H9 (cell line): ENCODE measurements around the gene RAB40B. TPM values are rescaled to one million over a fixed set of nuclear protein-coding genes. Genes with fewer than 3 reads are reported as not detected.

Experiments
- DNase-seq: peaks from one replicate; pipeline ENCODE4 v3.0.0-alpha.2; 2017
- H2AFZ ChIP-seq: one replicate; pipeline ENCODE4 v1.6.1; 2013; ENCODE audit warnings: mild to moderate bottlenecking, low read length, control low read depth, moderate library complexity
- H2AK5ac ChIP-seq: 2 replicates; pipeline ENCODE4 v1.6.1; 2013; ENCODE audit warnings: low read length, control low read depth, mixed read lengths; ENCODE audit not compliant: insufficient read length
- H2BK120ac ChIP-seq: one replicate; pipeline ENCODE4 v1.6.1; 2013; ENCODE audit warnings: low read depth, mild to moderate bottlenecking, low read length, control low read depth, inconsistent platforms; ENCODE audit not compliant: poor library complexity, severe bottlenecking
- H2BK12ac ChIP-seq: 2 replicates; pipeline ENCODE4 v1.6.1; 2013; ENCODE audit warnings: low read length, control low read depth, mixed read lengths, low read depth; ENCODE audit not compliant: insufficient read length
- H2BK15ac ChIP-seq: 2 replicates; pipeline ENCODE4 v1.6.1; 2013; ENCODE audit warnings: low read depth, low read length, control low read depth
- H2BK20ac ChIP-seq: one replicate; pipeline ENCODE4 v1.6.1; 2013; ENCODE audit warnings: low read depth, mild to moderate bottlenecking, low read length, control low read depth, inconsistent platforms; ENCODE audit not compliant: poor library complexity, severe bottlenecking
- H2BK5ac ChIP-seq: 2 replicates; pipeline ENCODE4 v1.6.1; 2013; ENCODE audit warnings: low read length, control low read depth, mixed read lengths; ENCODE audit not compliant: insufficient read length
- H3K14ac ChIP-seq: 2 replicates; pipeline ENCODE4 v1.6.1; 2013; ENCODE audit warnings: low read length, control low read depth; ENCODE audit not compliant: insufficient read depth
- H3K18ac ChIP-seq: 2 replicates; pipeline ENCODE4 v1.6.1; 2013; ENCODE audit warnings: low read depth, mild to moderate bottlenecking, mixed read lengths, low read length, control low read depth; ENCODE audit not compliant: insufficient read length
- H3K23ac ChIP-seq: 2 replicates; pipeline ENCODE4 v1.6.1; 2013; ENCODE audit warnings: low read length, control low read depth, mixed read lengths, low read depth; ENCODE audit not compliant: insufficient read length
- H3K23me2 ChIP-seq: 2 replicates; pipeline ENCODE4 v1.6.1; 2013; ENCODE audit warnings: low read depth, mild to moderate bottlenecking, mixed read lengths, low read length, control low read depth; ENCODE audit not compliant: insufficient read length, poor library complexity, severe bottlenecking
- H3K27ac ChIP-seq: 2 replicates; pipeline ENCODE4 v1.5.1; 2013; ENCODE audit warnings: low read length, control low read depth, mixed read lengths, low read depth; ENCODE audit not compliant: insufficient read length
- H3K27me3 ChIP-seq: 2 replicates; pipeline ENCODE4 v1.6.1; 2013; ENCODE audit warnings: low read length, control low read depth, inconsistent platforms; ENCODE audit not compliant: insufficient read depth
- H3K4ac ChIP-seq: 2 replicates; pipeline ENCODE4 v1.6.1; 2013; ENCODE audit warnings: low read depth, mild to moderate bottlenecking, control low read depth, inconsistent platforms, low read length, moderate library complexity
- H3K4me1 ChIP-seq: 2 replicates; pipeline ENCODE4 v1.6.1; 2013; ENCODE audit warnings: low read length, control low read depth, inconsistent platforms; ENCODE audit not compliant: insufficient read depth
- H3K4me2 ChIP-seq: 2 replicates; pipeline ENCODE4 v1.6.1; 2013; ENCODE audit warnings: low read length, control low read depth, mixed read lengths; ENCODE audit not compliant: insufficient read length, insufficient read depth
- H3K56ac ChIP-seq: 2 replicates; pipeline ENCODE4 v1.6.1; 2013; ENCODE audit warnings: low read depth, mild to moderate bottlenecking, mixed read lengths, low read length, control low read depth; ENCODE audit not compliant: insufficient read length
- H3K79me1 ChIP-seq: 2 replicates; pipeline ENCODE4 v1.6.1; 2013; ENCODE audit warnings: low read depth, mild to moderate bottlenecking, moderate library complexity, low read length, control low read depth, inconsistent platforms; ENCODE audit not compliant: insufficient read depth, poor library complexity, severe bottlenecking
- H3K79me2 ChIP-seq: 2 replicates; pipeline ENCODE4 v1.6.1; 2013; ENCODE audit warnings: low read length, control low read depth, inconsistent platforms; ENCODE audit not compliant: insufficient read depth
- H3K9ac ChIP-seq: 2 replicates; pipeline ENCODE4 v1.6.1; 2013; ENCODE audit warnings: low read length, control low read depth, mixed read lengths; ENCODE audit not compliant: insufficient read length; ENCODE audit errors: extremely low read depth
- H3K9me3 ChIP-seq: one replicate; pipeline ENCODE4 v1.6.1; 2013; ENCODE audit warnings: low read depth, low read length, inconsistent platforms; ENCODE audit not compliant: control insufficient read depth
- H3T11ph ChIP-seq: one replicate; pipeline ENCODE4 v1.6.1; 2013; ENCODE audit warnings: mild to moderate bottlenecking, low read length, control low read depth, inconsistent platforms
- H4K20me1 ChIP-seq: one replicate; pipeline ENCODE4 v1.6.1; 2013; ENCODE audit not compliant: control insufficient read depth, insufficient read length, insufficient read depth
- H4K5ac ChIP-seq: 2 replicates; pipeline ENCODE4 v1.6.1; 2013; ENCODE audit warnings: low read depth, mild to moderate bottlenecking, mixed read lengths, low read length, control low read depth; ENCODE audit not compliant: insufficient read length
- H4K8ac ChIP-seq: replicated peaks from 2 replicates; pipeline ENCODE4 v1.6.1; 2013; ENCODE audit warnings: low read length, control low read depth, mixed read lengths, low read depth; ENCODE audit not compliant: insufficient read length
- H4K91ac ChIP-seq: 2 replicates; pipeline ENCODE4 v1.6.1; 2013; ENCODE audit warnings: low read depth, mild to moderate bottlenecking, moderate library complexity, mixed read lengths, low read length, control low read depth; ENCODE audit not compliant: insufficient read length
- H3K27ac Mint-ChIP-seq, 3 experiments: 2 replicates in 2 of 3; 3 replicates in 1 of 3; pipeline ENCODE4 v1.8.0; 2020 to 2021; ENCODE audit warnings: mixed read lengths in 3 of 3, mild to moderate bottlenecking in 1 of 3, moderate library complexity in 1 of 3
- H3K27me3 Mint-ChIP-seq: 2 replicates; pipeline ENCODE4 v1.8.0; 2021; ENCODE audit warnings: low read depth, mild to moderate bottlenecking, moderate library complexity, mixed read lengths
- H3K36me3 Mint-ChIP-seq, 3 experiments: 2 replicates in 2 of 3; 3 replicates in 1 of 3; pipeline ENCODE4 v1.8.0; 2020 to 2021; ENCODE audit warnings: low read depth in 3 of 3, mixed read lengths in 3 of 3; ENCODE audit not compliant: insufficient read depth in 1 of 3
- H3K4me1 Mint-ChIP-seq, 2 experiments: 2 replicates each; pipeline ENCODE4 v1.8.0; 2020; ENCODE audit warnings: mixed read lengths in 2 of 2
- H3K4me3 Mint-ChIP-seq, 2 experiments: 2 replicates in 1 of 2; 3 replicates in 1 of 2; pipeline ENCODE4 v1.8.0; 2020 to 2021; ENCODE audit warnings: mild to moderate bottlenecking in 2 of 2, mixed read lengths in 2 of 2, moderate library complexity in 1 of 2
- H3K9me3 Mint-ChIP-seq, 2 experiments: 2 replicates in 1 of 2; 3 replicates in 1 of 2; pipeline ENCODE4 v1.8.0; 2020; ENCODE audit warnings: mild to moderate bottlenecking in 2 of 2, mixed read lengths in 2 of 2, moderate library complexity in 1 of 2
- WGBS: extraction: QIAGEN DNeasy Blood & Tissue Kit; methylation state at CpG from one replicate; pipeline ENCODE4 v1.1.7; 2013; ENCODE audit warnings: missing lambda C conversion rate, low lambda C conversion rate, mixed read lengths; ENCODE audit not compliant: insufficient read length; ENCODE audit errors: extremely low coverage; 5-methylcytosine and 5-hydroxymethylcytosine counted together
- total RNA-seq: library from RNA; stranded (reverse); gene quantifications from 2 replicates; pipeline ENCODE4 v1.2.1, GENCODE V29; 2021
- TF ChIP-seq, protein P1 (sequence below): fragments of 200-600 bp; sonication (generic); conservative IDR thresholded peaks from 3 replicates; pipeline ENCODE4 v1.8.0; 2021; ENCODE audit warnings: antibody characterized with exemption, mild to moderate bottlenecking

Gene RAB40B
- total RNA-seq, 1 experiment from 2014 or later = 3.5 TPM

DNA sequence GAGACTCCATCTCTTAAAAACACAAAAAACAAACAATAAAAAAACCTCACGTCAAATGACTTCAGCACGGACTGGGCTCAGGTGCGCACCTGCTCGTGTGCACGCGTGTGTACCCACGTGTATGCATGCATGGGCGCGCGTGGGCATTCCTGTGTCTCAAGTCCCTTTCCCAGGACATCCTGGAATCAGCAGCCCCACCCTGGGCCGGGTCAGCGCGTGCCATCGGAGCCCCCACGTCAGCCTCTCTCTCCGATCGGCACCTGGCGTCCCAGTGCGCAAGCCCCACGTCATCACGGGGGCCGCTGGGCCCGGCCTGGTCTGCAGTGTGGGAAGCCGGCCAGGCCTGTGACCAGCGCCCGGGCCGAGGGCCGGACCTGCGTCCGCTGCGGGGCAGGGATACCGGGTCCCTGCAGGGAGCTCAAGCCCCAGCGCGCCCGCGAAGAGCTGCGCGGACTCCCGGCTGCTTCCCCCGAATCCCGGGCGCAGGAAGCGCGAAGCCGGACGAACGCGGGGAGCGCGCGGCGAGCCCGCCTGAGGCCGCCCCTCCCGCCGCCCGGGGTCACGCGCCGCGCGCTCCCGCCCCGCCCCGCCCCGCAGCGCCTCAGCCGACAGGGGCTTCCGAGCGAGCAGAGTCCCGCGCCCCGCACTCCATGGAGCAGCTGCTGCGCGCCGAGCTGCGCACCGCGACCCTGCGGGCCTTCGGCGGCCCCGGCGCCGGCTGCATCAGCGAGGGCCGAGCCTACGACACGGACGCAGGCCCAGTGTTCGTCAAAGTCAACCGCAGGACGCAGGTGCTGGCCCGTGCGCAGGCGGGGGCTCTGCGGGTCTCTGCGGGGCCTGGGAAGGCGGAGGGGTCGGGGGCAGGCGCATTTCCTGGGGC is 36.7 kb upstream of the RAB40B start, which contains the start of gene FN3K:
TSS of gene FN3K (plus strand) at position 629 of the 880 bp plus-strand sequence. CDS start at position 651, 22 bp downstream.
- Histone ChIP-seq H3K4me2 (peak within 1 kb of the TSS; percentile 56), H3K14ac (peak within 1 kb of the TSS; percentile 99), H3K9me3 (no peaks in the 10 kb centered on the region), H2BK15ac (no peak within 1 kb of the TSS), H3K18ac (peak within 1 kb of the TSS; percentile 94), H3K27ac (no peak within 1 kb of the TSS), H4K8ac (no peak within 1 kb of the TSS), H2BK12ac (no peak within 1 kb of the TSS), H3K4me1 (no peaks in the 10 kb centered on the region), H3K79me1 (no peaks in the 10 kb centered on the region), H3K23ac (no peak within 1 kb of the TSS), H3K23me2 (peaks cover 3% of the 10 kb centered on the region), H3K56ac (no peak within 1 kb of the TSS), H4K20me1 (no peaks in the 10 kb centered on the region), H2AK5ac (no peak within 1 kb of the TSS), H3K79me2 (no peaks in the 10 kb centered on the region), H3K4ac (no peak within 1 kb of the TSS), H2BK20ac (no peak within 1 kb of the TSS), H2BK120ac (no peak within 1 kb of the TSS), H3K27me3 (no peaks in the 10 kb centered on the region), H4K91ac (no peak within 1 kb of the TSS), H2BK5ac (no peak within 1 kb of the TSS), H4K5ac (no peak within 1 kb of the TSS), H2AFZ (no peak within 1 kb of the TSS), H3T11ph (no peak within 1 kb of the TSS), H3K9ac (no peak within 1 kb of the TSS)
- Mint-ChIP-seq H3K4me3 (peak within 1 kb of the TSS; percentile 66 to 79), H3K4me1 (peaks cover 0 to 6% of the 10 kb centered on the region in 2 experiments; a peak in 2 of 4 replicates), H3K9me3 (peaks cover 4 to 5% of the 10 kb centered on the region in 2 experiments), H3K27ac (no peak within 1 kb of the TSS; a peak in 1 of 7 replicates), H3K36me3 (peaks cover 20 to 38% (median 30%) of the 10 kb centered on the region in 3 experiments), H3K27me3 (peaks cover 3% of the 10 kb centered on the region; the same call in 1 of the 2 replicates)
- TF ChIP-seq, protein P1, sequence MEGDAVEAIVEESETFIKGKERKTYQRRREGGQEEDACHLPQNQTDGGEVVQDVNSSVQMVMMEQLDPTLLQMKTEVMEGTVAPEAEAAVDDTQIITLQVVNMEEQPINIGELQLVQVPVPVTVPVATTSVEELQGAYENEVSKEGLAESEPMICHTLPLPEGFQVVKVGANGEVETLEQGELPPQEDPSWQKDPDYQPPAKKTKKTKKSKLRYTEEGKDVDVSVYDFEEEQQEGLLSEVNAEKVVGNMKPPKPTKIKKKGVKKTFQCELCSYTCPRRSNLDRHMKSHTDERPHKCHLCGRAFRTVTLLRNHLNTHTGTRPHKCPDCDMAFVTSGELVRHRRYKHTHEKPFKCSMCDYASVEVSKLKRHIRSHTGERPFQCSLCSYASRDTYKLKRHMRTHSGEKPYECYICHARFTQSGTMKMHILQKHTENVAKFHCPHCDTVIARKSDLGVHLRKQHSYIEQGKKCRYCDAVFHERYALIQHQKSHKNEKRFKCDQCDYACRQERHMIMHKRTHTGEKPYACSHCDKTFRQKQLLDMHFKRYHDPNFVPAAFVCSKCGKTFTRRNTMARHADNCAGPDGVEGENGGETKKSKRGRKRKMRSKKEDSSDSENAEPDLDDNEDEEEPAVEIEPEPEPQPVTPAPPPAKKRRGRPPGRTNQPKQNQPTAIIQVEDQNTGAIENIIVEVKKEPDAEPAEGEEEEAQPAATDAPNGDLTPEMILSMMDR = no peak
- peak; percentile 82 for DNase-seq
- WGBS = no CpG with 5 or more reads among the region's 101 CpGs
